ENCODE measurements around the gene PIPOX. TPM values are rescaled to one million over a fixed set of nuclear protein-coding genes. Genes with fewer than 3 reads are reported as not detected.

Gene PIPOX
- total and polyA plus RNA-seq, 2 of the 8 experiments (the other 6 are each of a cell fraction or from before 2014, with no cell fraction given), result 57.2 to 99.6 TPM

- no peak for TF ChIP-seq CTCF (IDR thresholded peaks at IDR 0.05; ENCODE audit: control extremely low read depth in 1 of 3, insufficient read depth in 1 of 3, low read depth in 1 of 3, low read length in 3 of 3)
Measured at GRCh38 chr17:29041571-29041970, 1.4 kb upstream of the PIPOX start (continued).
